Activated CD8-positive, alpha-beta memory T cell treated with anti-CD3 and anti-CD28 coated beads, Interleukin-2, amount 50 U/mL, for 48 hours (primary cell): ENCODE results near the gene CDK16.

Experiments used
- DNase-seq: peaks from one replicate; pipeline ENCODE4 v3.0.0-alpha.2; 2020

CDK16 gene

GRCh38 chrX:47228550-47229270, 10.2 kb downstream of the CDK16 start:
- DNase-seq, result no peak

DNA sequence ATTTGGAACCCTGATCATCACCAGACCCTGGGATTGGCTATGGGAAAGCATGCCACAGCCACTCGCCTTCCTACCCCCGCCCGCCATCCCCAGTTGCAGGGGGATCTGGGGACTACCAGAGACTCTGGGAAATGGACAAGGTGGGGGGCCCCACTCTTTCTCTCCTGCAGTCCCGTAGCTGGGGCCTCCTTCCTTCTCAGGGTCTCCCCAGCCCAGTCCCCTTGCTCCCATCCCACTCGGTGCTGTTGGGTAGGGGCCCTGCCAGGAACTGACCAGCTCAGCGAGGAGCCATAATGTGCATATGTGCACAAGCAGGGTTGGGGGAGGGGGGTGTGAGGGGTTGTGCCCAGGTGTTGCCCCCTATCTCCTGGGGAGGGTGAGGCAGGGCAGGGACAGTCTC, 10.9 kb downstream of the CDK16 start:
- DNase-seq, result no peak

- DNase-seq, result no peak
These were observed 11.8 kb downstream of the CDK16 start for GRCh38 chrX:47230136-47230868.

DNA sequence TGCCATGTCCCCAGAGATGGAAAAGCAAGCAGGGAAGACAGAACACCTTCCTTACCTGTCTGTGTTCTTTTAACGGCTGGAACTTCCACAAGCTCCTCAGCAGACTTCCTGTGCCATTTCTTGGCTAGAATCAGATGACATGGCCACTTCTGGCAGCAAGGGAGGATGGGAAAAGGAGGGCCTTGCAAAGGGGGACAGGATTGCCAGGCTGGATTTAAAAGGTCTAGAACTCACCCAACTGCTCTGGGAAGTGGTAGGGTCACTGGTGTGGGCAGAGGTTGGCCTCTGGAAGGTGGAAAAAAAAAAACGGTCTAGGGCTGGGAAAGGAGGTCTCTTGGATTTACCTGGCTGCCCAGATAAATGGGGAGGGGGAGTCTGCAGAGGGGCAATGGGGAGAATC, 12.7 kb downstream of the CDK16 start:
- no peak for DNase-seq

GRCh38 chrX:47232197-47232802, 13.8 kb downstream of the CDK16 start:
- DNase-seq, result peak; percentile 35

- DNase-seq, result peak; percentile 72
These were observed 14.4 kb downstream of the CDK16 start, which contains the start of gene USP11 for GRCh38 chrX:47232803-47233332. TSS of gene USP11 (plus strand) at chrX:47233009. CDS start at chrX:47233044, 35 bp downstream.

GRCh38 chrX:47233333-47234113, 15.0 kb downstream of the CDK16 start:
- peak; percentile 91 for DNase-seq

- no peak for DNase-seq
These were observed 16.1 kb downstream of the CDK16 start for GRCh38 chrX:47234583-47234982.

- DNase-seq, result no peak
These were observed 17.2 kb downstream of the CDK16 start for GRCh38 chrX:47235691-47236103.

GRCh38 chrX:47239199-47239598, 20.7 kb downstream of the CDK16 start:
- DNase-seq, result no peak

- no peak for DNase-seq
These were observed 21.5 kb downstream of the CDK16 start for GRCh38 chrX:47239898-47240545.

- peak; percentile 17 for DNase-seq
These were observed 22.1 kb downstream of the CDK16 start for GRCh38 chrX:47240619-47241018.

- no peak for DNase-seq
These were observed 22.9 kb downstream of the CDK16 start for GRCh38 chrX:47241201-47242011.

DNA sequence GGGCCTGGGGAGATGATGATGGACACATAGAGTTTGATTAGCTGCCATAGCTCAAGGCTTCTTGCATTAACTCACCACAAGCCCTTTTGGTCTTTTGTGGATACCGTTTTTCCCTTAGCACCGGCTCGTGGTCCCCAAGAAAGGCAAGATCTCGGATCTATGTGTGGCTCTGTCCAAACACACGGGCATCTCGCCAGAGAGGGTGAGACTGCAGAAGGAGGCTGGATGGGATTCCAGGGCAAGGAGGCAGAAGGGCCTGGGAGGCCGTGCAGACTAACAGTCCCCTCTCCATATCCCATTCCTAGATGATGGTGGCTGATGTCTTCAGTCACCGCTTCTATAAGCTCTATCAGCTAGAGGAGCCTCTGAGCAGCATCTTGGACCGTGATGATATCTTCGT, 23.8 kb downstream of the CDK16 start:
- DNase-seq, result no peak

DNA sequence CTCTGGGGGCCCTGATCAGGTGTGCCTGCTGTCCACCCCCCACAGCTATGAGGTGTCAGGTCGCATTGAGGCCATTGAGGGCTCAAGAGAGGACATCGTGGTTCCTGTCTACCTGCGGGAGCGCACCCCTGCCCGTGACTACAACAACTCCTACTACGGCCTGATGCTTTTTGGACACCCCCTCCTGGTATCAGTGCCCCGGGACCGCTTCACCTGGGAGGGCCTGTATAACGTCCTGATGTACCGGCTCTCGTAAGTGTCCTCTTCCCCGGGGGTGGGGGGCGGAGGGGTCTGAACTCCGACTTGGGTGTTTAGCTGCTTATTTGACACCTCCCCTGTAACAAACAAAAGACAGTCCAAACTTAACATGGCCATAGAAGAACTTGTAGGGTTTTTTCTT, 24.9 kb downstream of the CDK16 start:
- no peak for DNase-seq

DNA sequence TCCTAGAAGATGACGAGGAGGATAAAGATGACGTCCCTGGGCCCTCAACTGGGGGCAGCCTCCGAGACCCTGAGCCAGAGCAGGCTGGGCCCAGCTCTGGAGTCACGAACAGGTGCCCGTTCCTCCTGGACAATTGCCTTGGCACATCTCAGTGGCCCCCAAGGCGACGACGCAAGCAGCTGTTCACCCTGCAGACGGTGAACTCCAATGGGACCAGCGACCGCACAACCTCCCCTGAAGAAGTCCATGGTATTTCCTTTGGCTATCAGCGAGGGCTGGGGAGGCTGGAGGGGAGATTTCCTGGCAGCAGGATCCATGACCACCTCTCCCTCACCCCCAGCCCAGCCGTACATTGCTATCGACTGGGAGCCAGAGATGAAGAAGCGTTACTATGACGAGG, 26.2 kb downstream of the CDK16 start:
- DNase-seq, result no peak

DNA sequence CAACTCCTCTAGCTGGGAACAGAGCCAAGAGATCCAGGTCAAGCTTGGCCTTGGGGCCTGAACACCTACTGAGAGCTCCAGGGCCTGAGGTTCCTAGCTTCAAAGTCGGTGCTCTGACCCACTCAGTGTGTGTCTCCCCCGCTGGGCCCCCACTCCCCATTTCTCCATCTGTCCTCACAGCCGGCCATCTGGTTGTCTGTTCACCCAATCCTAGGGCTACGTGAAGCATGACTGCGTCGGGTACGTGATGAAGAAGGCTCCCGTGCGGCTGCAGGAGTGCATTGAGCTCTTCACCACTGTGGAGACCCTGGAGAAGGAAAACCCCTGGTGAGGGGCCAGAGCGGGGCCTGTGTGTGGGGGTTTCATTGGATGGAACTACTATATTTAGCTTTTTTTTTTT, 26.7 kb downstream of the CDK16 start:
- DNase-seq, result no peak

DNA sequence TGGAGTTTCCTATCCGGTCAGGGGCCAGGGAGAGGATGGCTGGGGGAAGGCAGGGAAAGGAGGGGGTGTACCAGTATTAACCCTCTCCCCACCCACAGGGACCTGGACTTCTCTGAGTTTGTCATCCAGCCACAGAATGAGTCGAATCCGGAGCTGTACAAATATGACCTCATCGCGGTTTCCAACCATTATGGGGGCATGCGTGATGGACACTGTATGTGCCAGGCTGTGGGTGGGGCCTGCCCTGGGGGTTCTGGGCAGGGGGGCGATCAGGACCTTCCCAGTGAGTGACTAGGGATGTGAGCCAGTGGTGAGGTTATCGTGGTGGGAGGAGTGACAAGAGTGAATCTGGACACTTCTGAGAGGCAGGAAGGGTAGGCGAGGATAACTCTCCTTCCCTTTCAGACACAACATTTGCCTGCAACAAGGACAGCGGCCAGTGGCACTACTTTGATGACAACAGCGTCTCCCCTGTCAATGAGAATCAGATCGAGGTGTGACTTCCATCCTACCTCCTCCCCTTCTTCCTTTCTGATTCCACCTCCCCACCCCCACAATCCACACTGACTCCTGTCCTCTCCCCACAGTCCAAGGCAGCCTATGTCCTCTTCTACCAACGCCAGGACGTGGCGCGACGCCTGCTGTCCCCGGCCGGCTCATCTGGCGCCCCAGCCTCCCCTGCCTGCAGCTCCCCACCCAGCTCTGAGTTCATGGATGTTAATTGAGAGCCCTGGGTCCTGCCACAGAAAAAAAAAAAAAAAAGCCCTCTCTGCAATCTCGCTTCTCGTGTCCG, 28.9 kb downstream of the CDK16 start:
- DNase-seq, result no peak

- no peak for DNase-seq
These were observed 29.5 kb downstream of the CDK16 start for GRCh38 chrX:47247999-47248320.

- DNase-seq, result no peak
These were observed 30.1 kb downstream of the CDK16 start for GRCh38 chrX:47248576-47248975.

DNA sequence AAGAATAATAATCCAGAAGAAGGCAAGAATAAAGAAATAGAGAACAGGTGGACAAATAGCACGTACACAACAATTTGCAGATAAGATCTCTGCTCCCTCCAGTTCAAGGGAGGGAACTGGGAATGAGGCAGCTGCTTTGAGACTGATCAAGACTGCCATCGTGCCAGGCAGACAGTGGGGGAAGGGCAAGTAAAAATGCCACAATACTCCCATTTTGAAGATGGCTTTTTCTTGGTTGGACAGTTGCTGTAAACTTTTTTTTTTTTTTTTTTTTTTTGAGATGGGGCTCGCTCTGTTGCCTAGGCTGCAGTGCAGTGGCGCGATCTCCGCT, 31.5 kb downstream of the CDK16 start:
- DNase-seq, result no peak
